K562 (cell line): ENCODE results near the gene PLEKHM2.

Experiments used
- EP300 ChIP-seq: IDR thresholded peaks from 2 replicates; pipeline ENCODE4 v1.6.1; 2012; ENCODE audit warnings: low read length, improper control_type of control experiment
- ZNF140 ChIP-seq: fragments of 250-450 bp; sonication (Bioruptor Pico); IDR thresholded peaks from 2 replicates; pipeline ENCODE4 v1.8.0; 2021; ENCODE audit warnings: moderate library complexity, mild to moderate bottlenecking, inconsistent platforms

DNA sequence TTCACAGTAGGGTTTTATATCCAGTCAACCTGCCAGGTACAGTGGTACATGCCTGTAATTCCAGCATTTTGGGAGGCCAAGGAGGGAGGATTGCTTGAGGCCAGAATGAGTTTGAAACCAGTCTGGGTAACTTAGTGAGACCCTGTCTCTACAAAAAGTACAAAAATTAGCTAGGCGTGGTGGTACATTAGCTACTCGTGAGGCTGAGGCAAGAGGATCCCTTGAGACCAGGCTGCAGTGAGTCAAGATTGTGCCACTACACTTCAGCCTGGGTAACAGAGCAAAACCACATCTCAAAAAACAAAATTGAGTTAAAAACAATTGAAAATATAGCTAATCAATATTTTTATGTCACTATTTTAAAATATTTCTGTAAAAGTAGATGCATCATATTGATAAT, 33.7 kb upstream of the PLEKHM2 start:
- no peak for TF ChIP-seq ZNF140
- TF ChIP-seq EP300, result no peak
